Neutrophil (primary cell): ENCODE results near the gene TFRC.
"Not testable (repeated sequence)": the region's sequence is repeated elsewhere in the genome, so short reads cannot be mapped to it uniquely, and the experiment has no call there.

Source experiments
- H3K27ac ChIP-seq: fragments of 200-600 bp; sonication (generic); 2 replicates; pipeline ENCODE4 v1.5.1; 2016; ENCODE audit warnings: mild to moderate bottlenecking, moderate library complexity
- H3K27me3 ChIP-seq: fragments of 200-600 bp; sonication (generic); 2 replicates; pipeline ENCODE4 v1.6.0; 2016; ENCODE audit warnings: mild to moderate bottlenecking
- H3K36me3 ChIP-seq: fragments of 200-600 bp; sonication (generic); 2 replicates; pipeline ENCODE4 v1.5.1; 2017
- H3K4me1 ChIP-seq, 2 experiments: fragments of 200-600 bp in 1 of 2; sonication (generic) in 1 of 2; 1 replicate in 1 of 2; 2 replicates in 1 of 2; pipeline versions ENCODE4 v1.5.1 to v1.6.1; 2013 to 2016; ENCODE audit warnings: low read depth in 1 of 2, low read length in 1 of 2, mild to moderate bottlenecking in 1 of 2, moderate library complexity in 1 of 2; ENCODE audit not compliant: control insufficient read depth in 1 of 2, insufficient read depth in 1 of 2
- H3K4me3 ChIP-seq, 2 experiments: fragments of 200-600 bp in 1 of 2; sonication (generic) in 1 of 2; 1 replicate in 1 of 2; 2 replicates in 1 of 2; pipeline ENCODE4 v1.5.1; 2013 to 2016; ENCODE audit warnings: low read depth in 1 of 2, low read length in 1 of 2, mild to moderate bottlenecking in 1 of 2, moderate library complexity in 1 of 2
- H3K9me3 ChIP-seq: fragments of 200-600 bp; sonication (generic); 2 replicates; pipeline ENCODE4 v1.5.1; 2016
- TF ChIP-seq, protein P1 (sequence below): fragments of 200-600 bp; sonication (generic); IDR thresholded peaks from 2 replicates; pipeline ENCODE4 v1.5.1; 2016; ENCODE audit warnings: antibody characterized with exemption

Gene TFRC

GRCh38 chr3:196003611-196004010 is 78.3 kb downstream of the TFRC start:
- H3K9me3 ChIP-seq, result no peaks in the 10 kb centered on the region
- TF ChIP-seq, protein P1, sequence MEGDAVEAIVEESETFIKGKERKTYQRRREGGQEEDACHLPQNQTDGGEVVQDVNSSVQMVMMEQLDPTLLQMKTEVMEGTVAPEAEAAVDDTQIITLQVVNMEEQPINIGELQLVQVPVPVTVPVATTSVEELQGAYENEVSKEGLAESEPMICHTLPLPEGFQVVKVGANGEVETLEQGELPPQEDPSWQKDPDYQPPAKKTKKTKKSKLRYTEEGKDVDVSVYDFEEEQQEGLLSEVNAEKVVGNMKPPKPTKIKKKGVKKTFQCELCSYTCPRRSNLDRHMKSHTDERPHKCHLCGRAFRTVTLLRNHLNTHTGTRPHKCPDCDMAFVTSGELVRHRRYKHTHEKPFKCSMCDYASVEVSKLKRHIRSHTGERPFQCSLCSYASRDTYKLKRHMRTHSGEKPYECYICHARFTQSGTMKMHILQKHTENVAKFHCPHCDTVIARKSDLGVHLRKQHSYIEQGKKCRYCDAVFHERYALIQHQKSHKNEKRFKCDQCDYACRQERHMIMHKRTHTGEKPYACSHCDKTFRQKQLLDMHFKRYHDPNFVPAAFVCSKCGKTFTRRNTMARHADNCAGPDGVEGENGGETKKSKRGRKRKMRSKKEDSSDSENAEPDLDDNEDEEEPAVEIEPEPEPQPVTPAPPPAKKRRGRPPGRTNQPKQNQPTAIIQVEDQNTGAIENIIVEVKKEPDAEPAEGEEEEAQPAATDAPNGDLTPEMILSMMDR, result no peak
- H3K4me3 ChIP-seq, result no peak overlapping the region
- no peaks in the 10 kb centered on the region for H3K36me3 ChIP-seq
- H3K4me1 ChIP-seq, result no peaks in the 10 kb centered on the region
- H3K27ac ChIP-seq, result no peak overlapping the region
- H3K27me3 ChIP-seq, result peaks cover 26% of the 10 kb centered on the region

DNA sequence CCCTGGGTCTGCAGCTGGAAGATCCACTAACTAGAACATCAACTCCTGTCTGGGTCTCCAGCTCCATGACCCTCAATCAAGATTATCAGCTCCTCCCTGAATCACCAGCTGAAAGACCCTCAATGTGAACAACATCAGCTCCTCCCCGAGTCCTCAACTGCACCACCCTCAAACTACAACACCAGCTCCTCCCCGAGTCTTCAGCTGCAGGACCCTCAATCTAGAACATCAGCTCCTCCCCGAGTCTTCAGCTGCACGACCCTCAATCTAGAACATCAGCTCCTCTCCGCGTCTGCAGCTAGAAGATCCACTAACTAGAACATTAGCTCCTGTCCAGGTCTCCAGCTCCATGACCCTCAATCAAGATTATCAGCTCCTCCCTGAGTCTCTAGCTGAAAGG is 79.2 kb downstream of the TFRC start:
- H3K27ac ChIP-seq, H3K9me3 ChIP-seq, H3K36me3 ChIP-seq, H3K4me1 ChIP-seq, H3K4me3 ChIP-seq: not testable (repeated sequence)
- peaks cover 26% of the 10 kb centered on the region for H3K27me3 ChIP-seq

GRCh38 chr3:196001240-196001639 is 80.7 kb downstream of the TFRC start:
- H3K27ac ChIP-seq, H3K4me1 ChIP-seq, H3K9me3 ChIP-seq, H3K36me3 ChIP-seq, H3K4me3 ChIP-seq: not testable (repeated sequence)
- peaks cover 26% of the 10 kb centered on the region for H3K27me3 ChIP-seq

DNA sequence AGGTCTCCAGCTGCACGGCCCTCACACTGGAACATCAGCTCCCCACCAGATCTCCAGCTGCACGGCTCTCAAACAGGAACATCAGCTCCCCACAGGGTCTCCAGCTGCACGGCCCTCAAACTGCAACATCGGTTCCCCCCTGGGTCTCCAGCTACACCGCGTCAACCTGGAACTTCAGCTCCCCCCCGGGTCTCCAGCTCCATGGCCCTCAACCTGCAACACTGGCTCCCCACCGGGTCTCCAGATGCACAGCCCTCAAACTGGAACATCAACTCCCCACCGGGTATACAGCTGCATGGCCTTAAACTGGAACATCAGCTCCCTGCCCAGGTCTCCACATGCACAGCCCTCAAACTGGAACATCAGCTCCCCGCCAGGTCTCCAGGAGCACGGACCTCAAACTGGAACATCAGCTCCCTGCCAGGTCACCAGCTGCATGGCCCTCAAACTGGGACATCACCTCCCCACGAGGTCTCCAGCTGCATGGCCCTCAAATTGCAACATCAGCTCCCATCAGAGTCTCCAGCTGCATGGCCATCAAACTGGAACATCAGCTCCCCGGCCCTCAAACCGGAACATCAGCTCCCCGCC is 81.4 kb downstream of the TFRC start:
- H3K36me3 ChIP-seq, H3K9me3 ChIP-seq, H3K4me1 ChIP-seq, H3K4me3 ChIP-seq, H3K27ac ChIP-seq: not testable (repeated sequence)
- H3K27me3 ChIP-seq, result peaks cover 26% of the 10 kb centered on the region

GRCh38 chr3:195999896-196000295 is 82.0 kb downstream of the TFRC start:
- H3K4me1 ChIP-seq, result no peaks in the 10 kb centered on the region
- H3K27ac ChIP-seq, result no peak overlapping the region
- no peaks in the 10 kb centered on the region for H3K36me3 ChIP-seq
- H3K4me3 ChIP-seq, result no peak overlapping the region
- no peaks in the 10 kb centered on the region for H3K9me3 ChIP-seq
- TF ChIP-seq, protein P1, result no peak
- peaks cover 26% of the 10 kb centered on the region for H3K27me3 ChIP-seq
